DND-41 (cell line): ENCODE measurements around the gene SPP2.

Source experiments
- EZH2 ChIP-seq: IDR thresholded peaks from 3 replicates; pipeline ENCODE4 v1.6.1; 2012; ENCODE audit warnings: borderline replicate concordance, low read depth, mild to moderate bottlenecking, moderate library complexity, low read length, inconsistent platforms; ENCODE audit not compliant: severe bottlenecking
- TF ChIP-seq, protein P1 (sequence below): IDR thresholded peaks from 2 replicates; pipeline ENCODE4 v1.5.1; 2012; ENCODE audit warnings: borderline replicate concordance, low read length, moderate library complexity, mild to moderate bottlenecking; ENCODE audit not compliant: poor library complexity, severe bottlenecking; ENCODE audit errors: extremely low read depth

DNA sequence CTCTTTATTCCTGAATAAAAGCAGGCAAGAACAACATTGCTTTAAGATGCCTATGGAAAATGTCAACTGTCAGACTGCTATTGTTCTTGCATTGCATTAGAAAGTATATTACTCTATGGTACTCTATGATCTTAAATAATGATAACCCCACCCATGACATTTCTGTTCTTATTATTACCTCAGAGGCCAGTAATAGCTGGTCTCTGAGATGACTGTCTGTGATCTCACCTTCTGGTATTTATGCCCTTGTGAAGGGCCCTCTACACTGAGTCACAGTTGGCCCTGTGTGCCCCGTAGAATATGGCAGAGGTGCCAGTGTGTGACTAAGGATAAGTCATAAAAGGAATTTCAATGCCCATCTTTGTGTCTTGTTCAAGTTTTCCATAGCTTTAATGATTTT lies 61.0 kb downstream of the SPP2 start:
- TF ChIP-seq, protein P1, sequence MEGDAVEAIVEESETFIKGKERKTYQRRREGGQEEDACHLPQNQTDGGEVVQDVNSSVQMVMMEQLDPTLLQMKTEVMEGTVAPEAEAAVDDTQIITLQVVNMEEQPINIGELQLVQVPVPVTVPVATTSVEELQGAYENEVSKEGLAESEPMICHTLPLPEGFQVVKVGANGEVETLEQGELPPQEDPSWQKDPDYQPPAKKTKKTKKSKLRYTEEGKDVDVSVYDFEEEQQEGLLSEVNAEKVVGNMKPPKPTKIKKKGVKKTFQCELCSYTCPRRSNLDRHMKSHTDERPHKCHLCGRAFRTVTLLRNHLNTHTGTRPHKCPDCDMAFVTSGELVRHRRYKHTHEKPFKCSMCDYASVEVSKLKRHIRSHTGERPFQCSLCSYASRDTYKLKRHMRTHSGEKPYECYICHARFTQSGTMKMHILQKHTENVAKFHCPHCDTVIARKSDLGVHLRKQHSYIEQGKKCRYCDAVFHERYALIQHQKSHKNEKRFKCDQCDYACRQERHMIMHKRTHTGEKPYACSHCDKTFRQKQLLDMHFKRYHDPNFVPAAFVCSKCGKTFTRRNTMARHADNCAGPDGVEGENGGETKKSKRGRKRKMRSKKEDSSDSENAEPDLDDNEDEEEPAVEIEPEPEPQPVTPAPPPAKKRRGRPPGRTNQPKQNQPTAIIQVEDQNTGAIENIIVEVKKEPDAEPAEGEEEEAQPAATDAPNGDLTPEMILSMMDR: no peak
- no peak for TF ChIP-seq EZH2
